Dermis microvascular lymphatic vessel endothelial cell (primary cell): Measurements from ENCODE around the gene BARX1. TPM values are rescaled to one million over a fixed set of nuclear protein-coding genes. Genes with fewer than 3 reads are reported as not detected.

ENCODE experiments used
- total RNA-seq: library from RNA; depleted of rRNA; stranded (reverse); fragments of >200 nt; gene quantifications from 2 replicates; pipeline ENCODE4 v1.2.1, GENCODE V29; 2014

BARX1 gene
- total RNA-seq, 1 donor from 2014 or later, result not detected

Other genes with a start within 250 kb of the BARX1 start
- 3.6 and 4.7 TPM in 2 replicates for gene PTPDC1, start 129.1 kb upstream of the BARX1 start, total RNA-seq